HEK293 (cell line): ENCODE measurements around the gene METTL16.

Experiments used
- ATF2 ChIP-seq: fragments of 450-650 bp; formaldehyde crosslinking; IDR thresholded peaks from 2 replicates; pipeline ENCODE4 v1.5.1; 2016; ENCODE audit warnings: missing biosample characterization, missing genetic modification characterization, low read depth
- BCL11A ChIP-seq: fragments of 450-650 bp; formaldehyde crosslinking; IDR thresholded peaks from 2 replicates; pipeline ENCODE4 v1.5.1; 2016; ENCODE audit warnings: low read depth, missing biosample characterization, missing genetic modification characterization
- GFI1B ChIP-seq: fragments of 450-650 bp; formaldehyde crosslinking; IDR thresholded peaks from 2 replicates; pipeline ENCODE4 v1.5.1; 2016; ENCODE audit warnings: missing biosample characterization, missing genetic modification characterization
- HOXA7 ChIP-seq: sonication (generic); formaldehyde crosslinking; IDR thresholded peaks from 2 replicates; pipeline ENCODE4 v1.8.1; 2022; ENCODE audit warnings: missing genetic modification reagents, borderline replicate concordance
- HOXC10 ChIP-seq: sonication (generic); formaldehyde crosslinking; IDR thresholded peaks from 2 replicates; pipeline ENCODE4 v1.8.1; 2023; ENCODE audit warnings: mild to moderate bottlenecking, missing genetic modification reagents
- KLF16 ChIP-seq: fragments of 450-650 bp; formaldehyde crosslinking; IDR thresholded peaks from 2 replicates; pipeline ENCODE4 v1.5.1; 2017; ENCODE audit warnings: missing biosample characterization, missing genetic modification characterization
- PRDM2 ChIP-seq: fragments of 450-650 bp; formaldehyde crosslinking; IDR thresholded peaks from 2 replicates; pipeline ENCODE4 v1.5.1; 2016; ENCODE audit warnings: missing biosample characterization, missing genetic modification characterization, borderline replicate concordance
- REPIN1 ChIP-seq: fragments of 450-650 bp; formaldehyde crosslinking; IDR thresholded peaks from 2 replicates; pipeline ENCODE4 v1.5.1; 2017; ENCODE audit warnings: missing biosample characterization, missing genetic modification characterization, low read depth
- WT1 ChIP-seq: fragments of 450-650 bp; formaldehyde crosslinking; IDR thresholded peaks from 2 replicates; pipeline ENCODE4 v1.5.1; 2016; ENCODE audit warnings: missing biosample characterization, missing genetic modification characterization
- YY1 ChIP-seq: fragments of 450-650 bp; formaldehyde crosslinking; IDR thresholded peaks from 2 replicates; pipeline ENCODE4 v1.5.1; 2018; ENCODE audit warnings: missing biosample characterization, missing genetic modification characterization
- ZNF10 ChIP-seq: fragments of 450-650 bp; formaldehyde crosslinking; IDR thresholded peaks from 2 replicates; pipeline ENCODE4 v1.5.1; 2017; ENCODE audit warnings: missing biosample characterization, missing genetic modification characterization
- ZNF114 ChIP-seq: fragments of 450-650 bp; formaldehyde crosslinking; IDR thresholded peaks from 2 replicates; pipeline ENCODE4 v1.5.0; 2017; ENCODE audit warnings: missing biosample characterization, missing genetic modification characterization
- ZNF146 ChIP-seq: fragments of 450-650 bp; formaldehyde crosslinking; IDR thresholded peaks from 2 replicates; pipeline ENCODE4 v1.5.1; 2016; ENCODE audit warnings: missing biosample characterization, missing genetic modification characterization
- ZNF174 ChIP-seq: fragments of 450-650 bp; formaldehyde crosslinking; IDR thresholded peaks from 2 replicates; pipeline ENCODE4 v1.5.0; 2017; ENCODE audit warnings: missing biosample characterization, mild to moderate bottlenecking, missing genetic modification characterization
- ZNF175 ChIP-seq: fragments of 450-650 bp; formaldehyde crosslinking; IDR thresholded peaks from 2 replicates; pipeline ENCODE4 v1.5.1; 2016; ENCODE audit warnings: missing biosample characterization, missing genetic modification characterization
- ZNF280C ChIP-seq: fragments of 450-650 bp; formaldehyde crosslinking; IDR thresholded peaks from 2 replicates; pipeline ENCODE4 v1.5.1; 2016; ENCODE audit warnings: missing biosample characterization, missing genetic modification characterization
- ZNF324 ChIP-seq: fragments of 450-650 bp; formaldehyde crosslinking; IDR thresholded peaks from 2 replicates; pipeline ENCODE4 v1.5.1; 2016; ENCODE audit warnings: missing biosample characterization, missing genetic modification characterization
- ZNF37A ChIP-seq: fragments of 450-650 bp; IDR thresholded peaks from 2 replicates; pipeline ENCODE4 v1.5.1; 2018; ENCODE audit warnings: missing biosample characterization, missing genetic modification characterization
- ZNF404 ChIP-seq: fragments of 450-650 bp; formaldehyde crosslinking; IDR thresholded peaks from 2 replicates; pipeline ENCODE4 v1.5.1; 2017; ENCODE audit warnings: missing biosample characterization, missing genetic modification characterization
- ZNF558 ChIP-seq: fragments of 450-650 bp; formaldehyde crosslinking; IDR thresholded peaks from 2 replicates; pipeline ENCODE4 v1.5.1; 2016; ENCODE audit warnings: missing biosample characterization, missing genetic modification characterization
- ZNF585B ChIP-seq: fragments of 450-650 bp; formaldehyde crosslinking; IDR thresholded peaks from 2 replicates; pipeline ENCODE4 v1.5.1; 2016; ENCODE audit warnings: missing biosample characterization, missing genetic modification characterization
- ZNF623 ChIP-seq: fragments of 450-650 bp; formaldehyde crosslinking; IDR thresholded peaks from 2 replicates; pipeline ENCODE4 v1.5.1; 2016; ENCODE audit warnings: missing biosample characterization, missing genetic modification characterization
- ZNF639 ChIP-seq: fragments of 450-650 bp; formaldehyde crosslinking; IDR thresholded peaks from 2 replicates; pipeline ENCODE4 v1.5.1; 2016; ENCODE audit warnings: missing biosample characterization, missing genetic modification characterization
- ZNF658 ChIP-seq: fragments of 450-650 bp; formaldehyde crosslinking; IDR thresholded peaks from 2 replicates; pipeline ENCODE4; 2016; ENCODE audit warnings: missing biosample characterization, missing genetic modification characterization
- ZNF677 ChIP-seq: fragments of 450-650 bp; IDR thresholded peaks from 2 replicates; pipeline ENCODE4 v1.5.0; 2018; ENCODE audit warnings: missing biosample characterization, mild to moderate bottlenecking, missing genetic modification characterization, moderate library complexity
- ZNF704 ChIP-seq: fragments of 450-650 bp; formaldehyde crosslinking; IDR thresholded peaks from 2 replicates; pipeline ENCODE4 v1.5.1; 2016; ENCODE audit warnings: missing biosample characterization, missing genetic modification characterization
- ZNF785 ChIP-seq: fragments of 450-650 bp; formaldehyde crosslinking; IDR thresholded peaks from 2 replicates; pipeline ENCODE4 v1.5.1; 2016; ENCODE audit warnings: missing biosample characterization, missing genetic modification characterization
- ZNF792 ChIP-seq: fragments of 450-650 bp; formaldehyde crosslinking; IDR thresholded peaks from 2 replicates; pipeline ENCODE4 v1.5.1; 2016; ENCODE audit warnings: missing biosample characterization, missing genetic modification characterization
- ZNF830 ChIP-seq: fragments of 450-650 bp; IDR thresholded peaks from 2 replicates; pipeline ENCODE4 v1.5.0; 2018; ENCODE audit warnings: missing biosample characterization, missing genetic modification characterization, low read depth, mild to moderate bottlenecking, moderate library complexity
- ZNF843 ChIP-seq: fragments of 450-650 bp; formaldehyde crosslinking; IDR thresholded peaks from 2 replicates; pipeline ENCODE4 v1.5.1; 2016; ENCODE audit warnings: missing biosample characterization, missing genetic modification characterization

The METTL16 gene

GRCh38 chr17:2401426-2402221 is 110.1 kb downstream of the METTL16 start (continued):
- TF ChIP-seq ZNF404 (tag by site-specific recombination) (no peak), KLF16 (tag by site-specific recombination) (peak; percentile 96), ATF2 (tag by site-specific recombination) (peak; percentile 82), PRDM2 (tag by site-specific recombination) (no peak), ZNF658 (tag by site-specific recombination) (no peak), REPIN1 (tag by site-specific recombination) (no peak), ZNF174 (tag by site-specific recombination) (no peak), ZNF175 (no peak), HOXC10 (CRISPR knock-in tag) (no peak), ZNF114 (tag by site-specific recombination) (no peak), ZNF280C (tag by site-specific recombination) (no peak), GFI1B (tag by site-specific recombination) (no peak), ZNF792 (tag by site-specific recombination) (no peak), ZNF10 (tag by site-specific recombination) (no peak), ZNF830 (no peak), ZNF677 (tag by site-specific recombination) (no peak), WT1 (tag by site-specific recombination) (0 out of 2 replicates have a peak, but pooled peaks have one; percentile 40), ZNF843 (tag by site-specific recombination) (no peak; the same call in 1 of the 2 replicates), ZNF623 (tag by site-specific recombination) (no peak), ZNF37A (tag by site-specific recombination) (no peak), ZNF146 (no peak), ZNF639 (tag by site-specific recombination) (peak; percentile 65; the same call in 1 of the 2 replicates), YY1 (tag by site-specific recombination) (no peak), ZNF558 (tag by site-specific recombination) (no peak), BCL11A (tag by site-specific recombination) (peak; percentile 68; the same call in 1 of the 2 replicates), HOXA7 (no peak), ZNF324 (tag by site-specific recombination) (peak; percentile 84; the same call in 1 of the 2 replicates), ZNF785 (tag by site-specific recombination) (no peak), ZNF585B (tag by site-specific recombination) (no peak), ZNF704 (tag by site-specific recombination) (no peak)
